Trophoblast cell (in vitro differentiated cells and primary cell): ENCODE results near the gene PIGU.

Experiments
- DNase-seq, 2 donors: peaks; one replicate each; pipeline ENCODE4 v3.0.0-alpha.2; 2016
- H2AFZ ChIP-seq: 2 replicates; pipeline ENCODE4 v1.6.1; 2013; ENCODE audit warnings: low read length, moderate library complexity, mild to moderate bottlenecking; ENCODE audit not compliant: insufficient read depth, poor library complexity
- H2AK5ac ChIP-seq: 2 replicates; pipeline ENCODE4 v1.6.1; 2013; ENCODE audit warnings: mild to moderate bottlenecking, low read length
- H2BK120ac ChIP-seq: 2 replicates; pipeline ENCODE4 v1.6.1; 2013; ENCODE audit warnings: low read length, mild to moderate bottlenecking, moderate library complexity; ENCODE audit not compliant: insufficient read depth, poor library complexity
- H2BK12ac ChIP-seq: 2 replicates; pipeline ENCODE4 v1.6.1; 2013; ENCODE audit warnings: mild to moderate bottlenecking, low read length, moderate library complexity
- H2BK5ac ChIP-seq: 2 replicates; pipeline ENCODE4 v1.6.1; 2013; ENCODE audit warnings: low read length, low read depth, moderate library complexity, mild to moderate bottlenecking; ENCODE audit not compliant: poor library complexity
- H3K14ac ChIP-seq: 2 replicates; pipeline ENCODE4 v1.6.1; 2013; ENCODE audit warnings: mild to moderate bottlenecking, low read length
- H3K18ac ChIP-seq: 2 replicates; pipeline ENCODE4 v1.6.1; 2013; ENCODE audit warnings: mild to moderate bottlenecking, low read length
- H3K23ac ChIP-seq: 2 replicates; pipeline ENCODE4 v1.6.1; 2013; ENCODE audit warnings: low read length
- H3K27ac ChIP-seq: 2 replicates; pipeline ENCODE4 v1.5.1; 2013; ENCODE audit warnings: low read depth, mild to moderate bottlenecking, inconsistent platforms, low read length, moderate library complexity
- H3K27me3 ChIP-seq: 2 replicates; pipeline ENCODE4 v1.6.1; 2013; ENCODE audit warnings: inconsistent platforms, mild to moderate bottlenecking, low read length, moderate library complexity; ENCODE audit not compliant: insufficient read depth
- H3K36me3 ChIP-seq, 2 experiments: 1 replicate in 1 of 2; 2 replicates in 1 of 2; pipeline ENCODE4 v1.6.1; 2013; ENCODE audit warnings: low read length in 2 of 2, mild to moderate bottlenecking in 2 of 2, moderate library complexity in 1 of 2; ENCODE audit not compliant: insufficient read depth in 2 of 2, control insufficient read depth in 1 of 2
- H3K4ac ChIP-seq: 2 replicates; pipeline ENCODE4 v1.6.1; 2013; ENCODE audit warnings: low read depth, mild to moderate bottlenecking, low read length, moderate library complexity
- H3K4me1 ChIP-seq, 2 experiments: 1 replicate in 1 of 2; 2 replicates in 1 of 2; pipeline ENCODE4 v1.6.1; 2013; ENCODE audit warnings: low read length in 2 of 2, mild to moderate bottlenecking in 2 of 2, moderate library complexity in 1 of 2; ENCODE audit not compliant: insufficient read depth in 2 of 2, control insufficient read depth in 1 of 2
- H3K4me2 ChIP-seq: 2 replicates; pipeline ENCODE4 v1.6.1; 2013; ENCODE audit warnings: inconsistent platforms, mild to moderate bottlenecking, low read length, moderate library complexity
- H3K4me3 ChIP-seq: 2 replicates; pipeline ENCODE4 v1.5.1; 2013; ENCODE audit warnings: mild to moderate bottlenecking, low read depth, low read length, inconsistent platforms
- H3K79me1 ChIP-seq: one replicate; pipeline ENCODE4 v1.6.1; 2013; ENCODE audit warnings: low read length
- H3K79me2 ChIP-seq: 2 replicates; pipeline ENCODE4 v1.6.1; 2013; ENCODE audit warnings: low read length, mild to moderate bottlenecking; ENCODE audit not compliant: control insufficient read depth, insufficient read depth, poor library complexity
- H3K9ac ChIP-seq: 2 replicates; pipeline ENCODE4 v1.6.1; 2013; ENCODE audit warnings: mild to moderate bottlenecking, low read length
- H3K9me3 ChIP-seq: 2 replicates; pipeline ENCODE4 v1.6.1; 2013; ENCODE audit warnings: low read depth, mild to moderate bottlenecking, control low read depth, inconsistent platforms, low read length; ENCODE audit not compliant: insufficient read depth
- H4K12ac ChIP-seq: 2 replicates; pipeline ENCODE4 v1.6.1; 2013; ENCODE audit warnings: low read depth, mild to moderate bottlenecking, low read length, moderate library complexity
- H4K8ac ChIP-seq: 2 replicates; pipeline ENCODE4 v1.6.1; 2013; ENCODE audit warnings: low read depth, mild to moderate bottlenecking, low read length, moderate library complexity
- H4K91ac ChIP-seq: one replicate; pipeline ENCODE4 v1.6.1; 2013; ENCODE audit warnings: low read depth, mild to moderate bottlenecking, low read length, moderate library complexity
- WGBS: extraction: QIAGEN DNeasy Blood & Tissue Kit; methylation state at CpG from one replicate; pipeline ENCODE4 v1.1.7; 2013; ENCODE audit warnings: missing lambda C conversion rate; ENCODE audit not compliant: insufficient read length, insufficient coverage; ENCODE audit errors: extremely low coverage; 5-methylcytosine and 5-hydroxymethylcytosine counted together

The PIGU gene

DNA sequence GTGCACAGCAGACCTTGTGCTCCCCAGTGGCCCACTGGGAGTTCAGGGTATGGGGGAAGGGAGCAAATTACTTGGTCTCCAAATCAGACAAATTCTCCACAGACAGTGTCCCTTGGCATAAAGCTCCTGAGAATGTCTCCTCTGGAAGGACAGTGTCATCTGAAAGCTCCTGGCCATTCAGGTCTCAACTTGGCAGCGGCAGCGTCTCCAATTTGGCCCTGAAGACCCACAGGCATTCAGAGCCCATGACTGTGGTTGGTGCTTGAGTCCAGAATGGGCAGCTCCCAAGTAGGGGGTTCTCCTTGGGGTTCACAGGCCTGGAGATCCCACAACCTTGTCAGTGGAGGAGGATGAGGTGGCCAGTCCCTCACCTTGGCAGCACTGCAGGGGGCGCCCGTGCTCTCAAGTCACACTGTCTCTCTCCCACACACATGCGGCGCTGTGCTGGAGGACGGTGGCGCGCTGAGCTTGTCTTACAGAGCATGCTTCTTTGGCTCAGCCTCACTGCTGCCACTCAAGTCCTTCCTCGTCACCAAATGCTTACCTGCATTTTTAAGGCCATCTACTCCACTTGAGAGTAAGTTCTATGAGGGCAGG, 140.0 kb downstream of the PIGU start:
- Histone ChIP-seq H2AK5ac (no peak overlapping the region), H3K9ac (no peak overlapping the region), H3K4me3 (no peak overlapping the region), H3K4me2 (no peak overlapping the region), H2BK5ac (no peak overlapping the region), H3K4me1 (no peaks in the 10 kb centered on the region), H3K4ac (no peak overlapping the region), H3K79me2 (no peaks in the 10 kb centered on the region), H4K8ac (no peak overlapping the region), H3K9me3 (no peaks in the 10 kb centered on the region), H2AFZ (no peak overlapping the region), H3K27ac (no peak overlapping the region), H3K14ac (no peak overlapping the region), H3K79me1 (no peaks in the 10 kb centered on the region), H2BK120ac (no peak overlapping the region), H4K91ac (no peak overlapping the region), H4K12ac (no peak overlapping the region), H3K27me3 (no peaks in the 10 kb centered on the region), H2BK12ac (no peak overlapping the region), H3K18ac (no peak overlapping the region), H3K36me3 (peaks cover 76 to 77% of the 10 kb centered on the region in 2 experiments), H3K23ac (no peak overlapping the region)
- WGBS: no CpG with 5 or more reads among the region's 10 CpGs
- peak in 1 of 2 donors; percentile 49 for DNase-seq

- peaks cover 71 to 73% of the 10 kb centered on the region in 2 experiments for H3K36me3 ChIP-seq
- no peaks in the 10 kb centered on the region for H3K4me1 ChIP-seq
- H3K4me3 ChIP-seq: no peak overlapping the region
- no peak overlapping the region for H3K4me2 ChIP-seq
- no peak overlapping the region for H2BK120ac ChIP-seq
- no peaks in the 10 kb centered on the region for H3K9me3 ChIP-seq
- no peak overlapping the region for H2BK5ac ChIP-seq
- no peak for DNase-seq
- no peak overlapping the region for H3K18ac ChIP-seq
- H3K79me2 ChIP-seq: no peaks in the 10 kb centered on the region
- H3K23ac ChIP-seq: no peak overlapping the region
- no CpG with 5 or more reads among the region's 2 CpGs for WGBS
- no peak overlapping the region for H3K4ac ChIP-seq
- H2AFZ ChIP-seq: no peak overlapping the region
- H4K91ac ChIP-seq: no peak overlapping the region
- no peak overlapping the region for H3K27ac ChIP-seq
- no peak overlapping the region for H3K9ac ChIP-seq
- no peak overlapping the region for H3K14ac ChIP-seq
- no peaks in the 10 kb centered on the region for H3K79me1 ChIP-seq
- no peak overlapping the region for H2AK5ac ChIP-seq
- no peak overlapping the region for H2BK12ac ChIP-seq
- H3K27me3 ChIP-seq: no peaks in the 10 kb centered on the region
- no peak overlapping the region for H4K12ac ChIP-seq
- H4K8ac ChIP-seq: no peak overlapping the region
Measured at GRCh38 chr20:34535857-34536256, 141.0 kb downstream of the PIGU start.

DNA sequence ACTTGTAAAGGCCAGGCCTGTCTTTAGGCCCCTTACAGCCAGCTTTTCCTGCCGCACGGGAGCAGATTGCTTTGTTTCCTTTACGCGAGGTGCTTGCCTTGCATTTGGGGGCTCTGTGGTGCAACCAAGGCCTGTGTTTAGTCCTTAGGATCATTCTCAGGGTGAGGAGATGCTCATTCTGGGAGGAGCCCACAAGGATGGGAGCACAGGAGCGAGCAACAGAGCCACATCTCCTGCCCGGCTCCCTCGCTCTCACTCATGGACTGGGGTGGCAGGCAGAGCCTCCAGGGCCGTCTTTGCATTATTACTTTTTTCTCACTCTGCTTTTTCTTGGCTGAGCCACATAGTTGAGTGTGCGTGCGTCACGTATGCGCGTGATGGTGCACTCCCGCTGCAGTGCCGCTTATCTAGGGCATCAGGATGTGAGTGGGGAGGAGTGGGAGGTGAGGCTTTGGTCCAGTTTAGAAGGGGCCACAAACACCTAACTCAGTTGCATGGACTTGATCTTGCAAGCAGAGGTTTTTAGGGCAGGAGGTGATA, 141.5 kb downstream of the PIGU start:
- no peaks in the 10 kb centered on the region for H3K79me1 ChIP-seq
- no peak overlapping the region for H2AK5ac ChIP-seq
- H3K9me3 ChIP-seq: peaks cover 1% of the 10 kb centered on the region
- H3K9ac ChIP-seq: no peak overlapping the region
- H3K18ac ChIP-seq: no peak overlapping the region
- H2BK12ac ChIP-seq: no peak overlapping the region
- no peak overlapping the region for H2BK5ac ChIP-seq
- H3K4me1 ChIP-seq: no peaks in the 10 kb centered on the region
- no peak for DNase-seq
- no peaks in the 10 kb centered on the region for H3K27me3 ChIP-seq
- H2AFZ ChIP-seq: no peak overlapping the region
- no peak overlapping the region for H3K23ac ChIP-seq
- peaks cover 71 to 73% of the 10 kb centered on the region in 2 experiments for H3K36me3 ChIP-seq
- H3K4me2 ChIP-seq: no peak overlapping the region
- no peak overlapping the region for H3K4ac ChIP-seq
- no peak overlapping the region for H4K12ac ChIP-seq
- H3K79me2 ChIP-seq: no peaks in the 10 kb centered on the region
- H3K14ac ChIP-seq: no peak overlapping the region
- H3K4me3 ChIP-seq: no peak overlapping the region
- no CpG with 5 or more reads among the region's 15 CpGs for whole genome bisulfite sequencing
- no peak overlapping the region for H2BK120ac ChIP-seq
- no peak overlapping the region for H3K27ac ChIP-seq
- H4K8ac ChIP-seq: no peak overlapping the region
- H4K91ac ChIP-seq: no peak overlapping the region

GRCh38 chr20:34534391-34535165, 142.3 kb downstream of the PIGU start:
- WGBS: no CpG with 5 or more reads among the region's 15 CpGs
- no peaks in the 10 kb centered on the region for H3K27me3 ChIP-seq
- H3K4me2 ChIP-seq: no peak overlapping the region
- H2AFZ ChIP-seq: no peak overlapping the region
- H3K14ac ChIP-seq: no peak overlapping the region
- peaks cover 71 to 74% of the 10 kb centered on the region in 2 experiments for H3K36me3 ChIP-seq
- H4K8ac ChIP-seq: no peak overlapping the region
- no peaks in the 10 kb centered on the region for H3K4me1 ChIP-seq
- H3K4me3 ChIP-seq: no peak overlapping the region
- H3K18ac ChIP-seq: no peak overlapping the region
- no peaks in the 10 kb centered on the region for H3K79me1 ChIP-seq
- H2BK120ac ChIP-seq: no peak overlapping the region
- H4K91ac ChIP-seq: no peak overlapping the region
- no peak overlapping the region for H3K23ac ChIP-seq
- no peak overlapping the region for H2BK5ac ChIP-seq
- no peak for DNase-seq
- no peak overlapping the region for H3K4ac ChIP-seq
- peaks cover 2% of the 10 kb centered on the region for H3K9me3 ChIP-seq
- no peak overlapping the region for H3K27ac ChIP-seq
- no peak overlapping the region for H2AK5ac ChIP-seq
- H3K79me2 ChIP-seq: no peaks in the 10 kb centered on the region
- no peak overlapping the region for H4K12ac ChIP-seq
- H2BK12ac ChIP-seq: no peak overlapping the region
- no peak overlapping the region for H3K9ac ChIP-seq
